ENCODE data around the gene RAD23A. TPM values are rescaled to one million over a fixed set of nuclear protein-coding genes. Genes with fewer than 3 reads are reported as not detected.

Gene RAD23A
- total and polyA plus RNA-seq, 9 of the 15 experiments (the other 6 are each of a cell fraction or from before 2014, with no cell fraction given) = 9.5 to 181 (median 101) TPM

GRCh38 chr19:12984143-12984627, 38.5 kb downstream of the RAD23A start (continued):
- TF ChIP-seq ZNF280A (IDR thresholded peaks at IDR 0.05; ENCODE audit: low read depth, partially characterized antibody) (peak; percentile 42), SMARCA5 (IDR thresholded peaks at IDR 0.05) (0 out of 2 replicates have a peak, but pooled peaks have one; percentile 11), ZNF316 (IDR thresholded peaks at IDR 0.05) (0 out of 2 replicates have a peak, but pooled peaks have one; percentile 1), NKRF (IDR thresholded peaks at IDR 0.05; ENCODE audit: borderline replicate concordance) (peak; percentile 70), DPF2 (IDR thresholded peaks at IDR 0.05) (peak; percentile 24; the same call in 1 of the 2 replicates), POLR3G (IDR thresholded peaks at IDR 0.05; ENCODE audit: extremely low read depth, insufficient read length, insufficient replicate concordance) (no peak), PHF20 (IDR thresholded peaks at IDR 0.05; ENCODE audit: partially characterized antibody) (peak; percentile 67), YBX1 (IDR thresholded peaks at IDR 0.05) (no peak), ZNF165 (CRISPR knock-in tag; IDR thresholded peaks at IDR 0.05; ENCODE audit: borderline replicate concordance) (no peak), BACH1 (tag; IDR thresholded peaks at IDR 0.05) (no peak), ZNF197 (CRISPR knock-in tag; IDR thresholded peaks at IDR 0.05; ENCODE audit: low read depth) (peak; percentile 4; the same call in 1 of the 2 replicates), OTX1 (CRISPR knock-in tag; IDR thresholded peaks at IDR 0.05) (peak; percentile 80; the same call in 1 of the 2 replicates), USF1 (CRISPR knock-in tag; IDR thresholded peaks at IDR 0.05) (peak; percentile 33; the same call in 1 of the 2 replicates), TSC22D4 (tag; IDR thresholded peaks at IDR 0.05) (peak; percentile 92; the same call in 1 of the 2 replicates), NCOA4 (IDR thresholded peaks at IDR 0.05; ENCODE audit: partially characterized antibody) (peak; percentile 8), ELF4 (CRISPR knock-in tag; IDR thresholded peaks at IDR 0.05) (peak; percentile 76; the same call in 1 of the 2 replicates), CBX3 (IDR thresholded peaks at IDR 0.05; ENCODE audit: borderline replicate concordance in 1 of 2, low read length in 2 of 2) (no peak), MTA2 (IDR thresholded peaks at IDR 0.05; ENCODE audit: low read depth) (0 out of 2 replicates have a peak, but pooled peaks have one; percentile 29), CEBPG (CRISPR knock-in tag; IDR thresholded peaks at IDR 0.05) (0 out of 2 replicates have a peak, but pooled peaks have one; percentile 15), CEBPG (tag; conservative IDR thresholded peaks at IDR 0.05 in 1 of 2, IDR thresholded peaks at IDR 0.05 in 1 of 2) (no peak)

Data from K562 (cell line).